Kidney (tissue), 14 donors: Measurements from ENCODE around the gene CNTNAP4. TPM values are rescaled to one million over a fixed set of nuclear protein-coding genes. Genes with fewer than 3 reads are reported as not detected.
A peak's percentile ranks its signal among the peaks of the same experiment; 100 is the strongest.

Experiments
- DNase-seq, 5 donors: peaks; one replicate each; pipeline ENCODE4 v3.0.0-alpha.2; 2013 to 2020
- FAIRE-seq: peaks from 2 replicates; lab custom pipeline; 2012; peaks lifted over from hg19 to GRCh38; lab: Jason Lieb, UNC
- H3K27ac ChIP-seq, 2 donors: one replicate each; pipeline ENCODE4 v1.7.0; 2013; ENCODE audit warnings: low read depth in 2 of 2, low read length in 2 of 2, inconsistent platforms in 1 of 2
- H3K27me3 ChIP-seq: one replicate; pipeline ENCODE4 v1.7.1; 2013; ENCODE audit warnings: low read length, inconsistent platforms; ENCODE audit not compliant: control insufficient read depth, insufficient read depth
- H3K36me3 ChIP-seq, 3 donors: one replicate each; pipeline versions ENCODE4 v1.7.0 to v1.7.1; 2013; ENCODE audit warnings: low read length in 3 of 3, control low read depth in 1 of 3, inconsistent platforms in 1 of 3; ENCODE audit not compliant: insufficient read depth in 3 of 3, control insufficient read depth in 2 of 3
- H3K4me1 ChIP-seq, 3 donors: one replicate each; pipeline versions ENCODE4 v1.7.0 to v1.7.1; 2013; ENCODE audit warnings: low read length in 3 of 3, inconsistent platforms in 1 of 3, low read depth in 1 of 3; ENCODE audit not compliant: control insufficient read depth in 2 of 3, insufficient read depth in 2 of 3
- H3K4me3 ChIP-seq, 3 donors: one replicate each; pipeline versions ENCODE4 v1.7.0 to v1.8.1; 2013; ENCODE audit warnings: low read length in 3 of 3, control low read depth in 1 of 3, inconsistent platforms in 1 of 3
- H3K9ac ChIP-seq, 3 donors: one replicate each; pipeline versions ENCODE4 v1.7.0 to v1.7.1; 2013; ENCODE audit warnings: low read length in 3 of 3, control low read depth in 1 of 3, inconsistent platforms in 1 of 3
- H3K9me3 ChIP-seq, 3 donors: one replicate each; pipeline versions ENCODE4 v1.7.0 to v1.7.1; 2013; ENCODE audit warnings: low read length in 3 of 3, control low read depth in 1 of 3, inconsistent platforms in 1 of 3; ENCODE audit not compliant: control insufficient read depth in 2 of 3, insufficient read depth in 1 of 3
- CTCF ChIP-seq: IDR thresholded peaks from 3 replicates; pipeline ENCODE4 v1.5.1; 2012; ENCODE audit warnings: mild to moderate bottlenecking, moderate library complexity, borderline replicate concordance; ENCODE audit not compliant: insufficient read depth; ENCODE audit errors: extremely low read depth
- intact Hi-C: fragments of 100-400 bp; cut with DNase I; formaldehyde crosslinking; loops from one replicate; pipeline ENCODE4 v1.11.1; 2022
- polyA plus RNA-seq: library from polyadenylated mRNA; stranded (reverse); fragments of 350-450 nt; fragmentation: Illumina TruSeq; extraction: RNeasy Lipid Tissue Mini Kit (QIAGEN cat#74804); gene quantifications from one replicate; pipeline ENCODE4 v1.2.3, GENCODE V29; 2014; ENCODE audit warnings: low read depth, low replicate concordance; ENCODE audit not compliant: insufficient read depth
- total RNA-seq: library from RNA; stranded (reverse); fragmentation: NEBNext Ultra II Directional; extraction: Animal tissue kit (Norgen Biotek cat#: 25700); gene quantifications from one replicate; pipeline ENCODE4 v1.2.1, GENCODE V29; 2021
- donor health status: control.
- donor health status: control.
- donor health status: control.
- donor health status: control.
- donor health status: control.
- donor health status: DM: yes; HTN: yes; CAD: no.
- donor health status: Normal renal cell carcinoma (clear cell type).

CNTNAP4 gene
- total and polyA plus RNA-seq, 2 donors from 2014 or later, result not detected

GRCh38 chr16:76243620-76244019 lies 33.6 kb upstream of the CNTNAP4 start:
- Histone ChIP-seq H3K4me1 (no peaks in the 10 kb centered on the region), H3K9ac (no peak overlapping the region), H3K27ac (no peak overlapping the region), H3K4me3 (no peak overlapping the region), H3K27me3 (no peaks in the 10 kb centered on the region), H3K36me3 (no peaks in the 10 kb centered on the region), H3K9me3 (no peaks in the 10 kb centered on the region)
- no peak for FAIRE-seq
- no peak for TF ChIP-seq CTCF
- intact Hi-C loops, result no loop called here
- no peak for DNase-seq

DNA sequence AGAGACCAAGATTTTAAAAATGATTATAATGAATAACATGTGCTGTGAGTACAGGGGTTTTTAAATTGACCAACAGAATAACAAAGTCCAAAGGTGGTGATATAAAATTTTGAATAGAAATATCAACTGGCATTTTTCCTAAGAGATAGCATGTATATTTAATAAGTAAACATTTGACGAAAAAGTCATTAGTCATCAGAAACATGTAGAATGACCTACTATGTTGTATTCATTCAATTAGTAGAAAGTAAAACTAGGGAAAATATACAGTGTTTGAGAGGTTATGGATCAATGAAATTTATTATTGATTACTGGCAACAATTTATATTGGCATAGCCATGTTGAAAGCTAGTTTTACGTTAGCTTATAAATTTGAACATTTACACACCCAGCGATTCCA lies 30.6 kb upstream of the CNTNAP4 start:
- DNase-seq (no peak), FAIRE-seq (no peak)
- intact Hi-C loops, result no loop called here

GRCh38 chr16:76265434-76266045 lies 11.7 kb upstream of the CNTNAP4 start:
- intact Hi-C loops, result no loop called here
- H3K9ac ChIP-seq, result no peak overlapping the region
- FAIRE-seq (no peak), DNase-seq (peak in 3 of 5 donors; percentile 21 to 29 (median 21))
- H3K9me3 ChIP-seq, result no peaks in the 10 kb centered on the region
- H3K4me1 ChIP-seq, result no peaks in the 10 kb centered on the region
- H3K36me3 ChIP-seq, result no peaks in the 10 kb centered on the region
- TF ChIP-seq CTCF, result peak; percentile 21
- no peak overlapping the region for H3K27ac ChIP-seq
- H3K27me3 ChIP-seq, result no peaks in the 10 kb centered on the region
- H3K4me3 ChIP-seq, result no peak overlapping the region

More for the DNA sequence above, 30.6 kb upstream of the CNTNAP4 start:
- no peaks in the 10 kb centered on the region for H3K4me1 ChIP-seq
- H3K36me3 ChIP-seq, result no peaks in the 10 kb centered on the region
- H3K4me3 ChIP-seq, result no peak overlapping the region
- H3K9me3 ChIP-seq, result no peaks in the 10 kb centered on the region
- no peaks in the 10 kb centered on the region for H3K27me3 ChIP-seq
- TF ChIP-seq CTCF, result no peak
- no peak overlapping the region for H3K27ac ChIP-seq
- H3K9ac ChIP-seq, result no peak overlapping the region

DNA sequence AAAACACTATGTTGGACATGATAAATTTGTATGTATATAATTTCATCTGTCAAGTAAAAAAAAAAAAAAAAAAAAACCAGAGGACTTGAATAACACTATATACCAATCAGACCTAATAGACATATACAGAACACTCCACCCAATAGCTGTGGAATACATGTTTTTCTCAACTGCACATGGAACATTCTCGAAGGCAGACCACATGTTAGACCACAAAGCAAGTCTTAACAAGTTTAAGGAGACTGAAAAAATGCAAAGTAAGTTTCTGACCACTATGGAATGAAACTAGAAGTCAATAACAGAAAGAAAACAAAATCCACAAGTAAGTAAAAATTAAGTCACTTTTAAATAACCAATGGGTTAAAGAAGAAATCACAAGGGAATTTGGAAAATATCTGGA lies 8.4 kb upstream of the CNTNAP4 start:
- intact Hi-C loops, result no loop called here
- no peaks in the 10 kb centered on the region for H3K4me1 ChIP-seq
- H3K4me3 ChIP-seq, result no peak overlapping the region
- no peaks in the 10 kb centered on the region for H3K36me3 ChIP-seq
- no peak overlapping the region for H3K27ac ChIP-seq
- DNase-seq (no peak), FAIRE-seq (no peak)
- H3K9ac ChIP-seq, result no peak overlapping the region
- TF ChIP-seq CTCF, result no peak
- H3K9me3 ChIP-seq, result peaks cover 0 to 3% (median 0%) of the 10 kb centered on the region in 3 donors
- no peaks in the 10 kb centered on the region for H3K27me3 ChIP-seq
